IMR-90 (cell line): ENCODE results near the gene FBXL14.

Experiments used
- BHLHE40 ChIP-seq: fragments of 150-350 bp; IDR thresholded peaks from 2 replicates; pipeline ENCODE4 v1.6.1; 2016; ENCODE audit warnings: mild to moderate bottlenecking, low read depth, low read length
- CEBPB ChIP-seq: IDR thresholded peaks from 2 replicates; pipeline ENCODE4 v1.6.1; 2012; ENCODE audit warnings: low read depth, low read length, improper control_type of control experiment
- CTCF ChIP-seq: conservative IDR thresholded peaks from 2 replicates; pipeline ENCODE4 v1.5.1; 2012; ENCODE audit warnings: mild to moderate bottlenecking, low read depth, low read length, improper control_type of control experiment
- MXI1 ChIP-seq: IDR thresholded peaks from 2 replicates; pipeline ENCODE4 v1.6.1; 2012; ENCODE audit warnings: low read depth, mild to moderate bottlenecking, low read length, moderate library complexity, borderline replicate concordance
- POLR2A ChIP-seq: IDR thresholded peaks from 2 replicates; pipeline ENCODE4 v1.6.1; 2012; ENCODE audit warnings: mild to moderate bottlenecking, low read depth, low read length
- RAD21 ChIP-seq: IDR thresholded peaks from 2 replicates; pipeline ENCODE4 v1.6.1; 2012; ENCODE audit warnings: low read length, improper control_type of control experiment
- SMC3 ChIP-seq: fragments of 150-350 bp; IDR thresholded peaks from 2 replicates; pipeline ENCODE4 v1.6.1; 2016; ENCODE audit warnings: low read depth, mild to moderate bottlenecking, antibody characterized with exemption, low read length, moderate library complexity
- USF2 ChIP-seq: fragments of 150-350 bp; IDR thresholded peaks from 2 replicates; pipeline ENCODE4 v1.6.1; 2017; ENCODE audit warnings: mild to moderate bottlenecking, antibody characterized with exemption, low read length, low read depth
- TF ChIP-seq, protein P1 (sequence below): fragments of 150-350 bp; IDR thresholded peaks from 2 replicates; pipeline ENCODE4 v1.6.1; 2016; ENCODE audit warnings: low read depth, mild to moderate bottlenecking, low read length, moderate library complexity, borderline replicate concordance

- TF ChIP-seq CTCF (peak; percentile 43), POLR2A (no peak), BHLHE40 (no peak), RAD21 (peak; percentile 25), SMC3 (no peak), USF2 (no peak), MXI1 (no peak), CEBPB (no peak)
- TF ChIP-seq, protein P1, sequence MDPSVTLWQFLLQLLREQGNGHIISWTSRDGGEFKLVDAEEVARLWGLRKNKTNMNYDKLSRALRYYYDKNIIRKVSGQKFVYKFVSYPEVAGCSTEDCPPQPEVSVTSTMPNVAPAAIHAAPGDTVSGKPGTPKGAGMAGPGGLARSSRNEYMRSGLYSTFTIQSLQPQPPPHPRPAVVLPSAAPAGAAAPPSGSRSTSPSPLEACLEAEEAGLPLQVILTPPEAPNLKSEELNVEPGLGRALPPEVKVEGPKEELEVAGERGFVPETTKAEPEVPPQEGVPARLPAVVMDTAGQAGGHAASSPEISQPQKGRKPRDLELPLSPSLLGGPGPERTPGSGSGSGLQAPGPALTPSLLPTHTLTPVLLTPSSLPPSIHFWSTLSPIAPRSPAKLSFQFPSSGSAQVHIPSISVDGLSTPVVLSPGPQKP, result no peak
Measured at GRCh38 chr12:1517007-1517406, 77.4 kb downstream of the FBXL14 start.
